Testis (tissue), 3 donors: ENCODE data around the gene KRT9. TPM values are rescaled to one million over a fixed set of nuclear protein-coding genes. Genes with fewer than 3 reads are reported as not detected.

Experiments
- DNase-seq: peaks from one replicate; pipeline ENCODE4 v3.0.0-alpha.2; 2019
- H3K27ac ChIP-seq, 2 donors: fragments of 200-600 bp; sonication (generic); one replicate each; pipeline ENCODE4 v1.5.1; 2019
- H3K27me3 ChIP-seq: fragments of 200-600 bp; sonication (generic); one replicate; pipeline ENCODE4 v1.5.1; 2019
- H3K36me3 ChIP-seq: fragments of 200-600 bp; sonication (generic); one replicate; pipeline ENCODE4 v1.5.1; 2017; ENCODE audit warnings: low read depth; ENCODE audit errors: missing control alignments
- H3K4me1 ChIP-seq: fragments of 200-600 bp; sonication (generic); one replicate; pipeline ENCODE4 v1.5.1; 2019
- H3K4me3 ChIP-seq, 2 donors: fragments of 200-600 bp; sonication (generic); one replicate each; pipeline ENCODE4 v1.5.1; 2017 to 2019
- H3K9me3 ChIP-seq: fragments of 200-600 bp; sonication (generic); one replicate; pipeline ENCODE4 v1.5.1; 2017
- POLR2A ChIP-seq: fragments of 450-650 bp; IDR thresholded peaks from one replicate; pipeline ENCODE4 v1.6.1; 2017; ENCODE audit warnings: antibody characterized with exemption, mild to moderate bottlenecking, moderate library complexity
- WGBS, 2 donors: methylation state at CpG; one replicate each; pipeline ENCODE4 v1.1.5; 2018; 5-methylcytosine and 5-hydroxymethylcytosine counted together
- intact Hi-C: fragments of 100-400 bp; cut with DNase I; formaldehyde crosslinking; loops from one replicate; pipeline ENCODE4 v1.15.1; 2023; ENCODE audit warnings: low total_unique reads
- polyA plus RNA-seq: library from polyadenylated mRNA; stranded (reverse); fragments of 350-450 nt; fragmentation: Illumina TruSeq; extraction: RNeasy Lipid Tissue Mini Kit (QIAGEN cat#74804); gene quantifications from one replicate; pipeline ENCODE4 v1.2.3, GENCODE V29; 2014; ENCODE audit warnings: low read depth, low replicate concordance; ENCODE audit not compliant: insufficient read depth
- total RNA-seq, 2 donors: library from RNA; depleted of rRNA; stranded (reverse); fragments of >200 nt; gene quantifications; one replicate each; pipeline ENCODE4 v1.2.3, GENCODE V29; 2016
- TF ChIP-seq, protein P1 (sequence below), 3 experiments: fragments of 450-650 bp in 2 of 3; fragments of 200-600 bp in 1 of 3; sonication (generic) in 1 of 3; IDR thresholded peaks; one replicate each; pipeline ENCODE4 v1.5.1; 2016 to 2019; ENCODE audit warnings: antibody characterized with exemption in 3 of 3, mild to moderate bottlenecking in 2 of 3, moderate library complexity in 1 of 3

Gene KRT9
- total and polyA plus RNA-seq, 3 donors from 2014 or later = 0.29 to 0.43 TPM; not detected in 1

DNA sequence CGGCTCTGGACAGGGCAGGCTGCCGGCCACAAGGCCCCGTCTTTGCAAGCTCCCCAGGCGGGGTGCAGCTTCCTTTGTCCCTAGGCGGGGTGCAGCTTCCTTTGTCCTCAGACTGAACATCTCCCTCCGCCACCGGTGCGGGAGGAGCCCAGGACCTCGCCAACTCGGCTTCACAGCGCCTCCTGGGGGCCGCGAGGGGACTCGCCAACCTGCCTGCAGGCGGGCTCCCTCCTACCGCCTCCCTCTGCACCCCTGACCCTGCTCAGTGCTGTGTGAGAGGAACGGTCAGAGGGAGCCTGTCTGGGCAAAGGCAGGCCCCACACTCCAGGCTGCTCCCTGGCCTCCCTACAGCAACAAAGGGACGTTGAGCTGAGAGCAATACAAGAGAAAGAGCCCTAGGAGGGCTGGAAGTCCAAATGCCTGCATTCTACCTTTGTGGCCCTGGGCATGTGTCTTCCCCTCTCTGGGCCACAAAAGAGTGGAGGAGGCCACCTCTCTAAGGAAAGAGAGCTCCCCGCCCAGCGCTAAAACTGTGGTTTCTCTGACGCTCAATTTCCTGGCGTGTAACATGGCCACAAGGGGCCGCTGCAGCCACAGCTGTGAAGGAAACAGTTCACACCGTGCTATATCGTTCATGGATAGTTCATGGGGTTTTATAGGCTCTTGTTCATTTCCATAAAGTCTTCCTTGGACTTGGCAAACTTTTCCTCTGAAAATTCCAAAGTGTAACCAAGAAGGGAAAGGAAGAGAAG is 22.8 kb downstream of the KRT9 start:
- Histone ChIP-seq H3K36me3 (no peaks in the 10 kb centered on the region), H3K27me3 (no peaks in the 10 kb centered on the region), H3K9me3 (no peaks in the 10 kb centered on the region), H3K4me1 (peaks cover 23% of the 10 kb centered on the region), H3K27ac (peak overlapping the region; percentile 10 to 39), H3K4me3 (peak overlapping the region; percentile 24 to 54)
- DNase-seq = peak; percentile 92
- intact Hi-C loops = loop anchor here (2.0 kb wide), 1 partner anchor 100 kb away; no protein-coding TSS in a partner anchor
- TF ChIP-seq POLR2A = no peak
- TF ChIP-seq, protein P1, sequence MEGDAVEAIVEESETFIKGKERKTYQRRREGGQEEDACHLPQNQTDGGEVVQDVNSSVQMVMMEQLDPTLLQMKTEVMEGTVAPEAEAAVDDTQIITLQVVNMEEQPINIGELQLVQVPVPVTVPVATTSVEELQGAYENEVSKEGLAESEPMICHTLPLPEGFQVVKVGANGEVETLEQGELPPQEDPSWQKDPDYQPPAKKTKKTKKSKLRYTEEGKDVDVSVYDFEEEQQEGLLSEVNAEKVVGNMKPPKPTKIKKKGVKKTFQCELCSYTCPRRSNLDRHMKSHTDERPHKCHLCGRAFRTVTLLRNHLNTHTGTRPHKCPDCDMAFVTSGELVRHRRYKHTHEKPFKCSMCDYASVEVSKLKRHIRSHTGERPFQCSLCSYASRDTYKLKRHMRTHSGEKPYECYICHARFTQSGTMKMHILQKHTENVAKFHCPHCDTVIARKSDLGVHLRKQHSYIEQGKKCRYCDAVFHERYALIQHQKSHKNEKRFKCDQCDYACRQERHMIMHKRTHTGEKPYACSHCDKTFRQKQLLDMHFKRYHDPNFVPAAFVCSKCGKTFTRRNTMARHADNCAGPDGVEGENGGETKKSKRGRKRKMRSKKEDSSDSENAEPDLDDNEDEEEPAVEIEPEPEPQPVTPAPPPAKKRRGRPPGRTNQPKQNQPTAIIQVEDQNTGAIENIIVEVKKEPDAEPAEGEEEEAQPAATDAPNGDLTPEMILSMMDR (IDR thresholded peaks at IDR 0.05) = peak; percentile 89 to 92 (median 91)
- 0 to 1% methylated on average over 20 to 22 of the region's 25 CpGs for WGBS, 2 donors

DNA sequence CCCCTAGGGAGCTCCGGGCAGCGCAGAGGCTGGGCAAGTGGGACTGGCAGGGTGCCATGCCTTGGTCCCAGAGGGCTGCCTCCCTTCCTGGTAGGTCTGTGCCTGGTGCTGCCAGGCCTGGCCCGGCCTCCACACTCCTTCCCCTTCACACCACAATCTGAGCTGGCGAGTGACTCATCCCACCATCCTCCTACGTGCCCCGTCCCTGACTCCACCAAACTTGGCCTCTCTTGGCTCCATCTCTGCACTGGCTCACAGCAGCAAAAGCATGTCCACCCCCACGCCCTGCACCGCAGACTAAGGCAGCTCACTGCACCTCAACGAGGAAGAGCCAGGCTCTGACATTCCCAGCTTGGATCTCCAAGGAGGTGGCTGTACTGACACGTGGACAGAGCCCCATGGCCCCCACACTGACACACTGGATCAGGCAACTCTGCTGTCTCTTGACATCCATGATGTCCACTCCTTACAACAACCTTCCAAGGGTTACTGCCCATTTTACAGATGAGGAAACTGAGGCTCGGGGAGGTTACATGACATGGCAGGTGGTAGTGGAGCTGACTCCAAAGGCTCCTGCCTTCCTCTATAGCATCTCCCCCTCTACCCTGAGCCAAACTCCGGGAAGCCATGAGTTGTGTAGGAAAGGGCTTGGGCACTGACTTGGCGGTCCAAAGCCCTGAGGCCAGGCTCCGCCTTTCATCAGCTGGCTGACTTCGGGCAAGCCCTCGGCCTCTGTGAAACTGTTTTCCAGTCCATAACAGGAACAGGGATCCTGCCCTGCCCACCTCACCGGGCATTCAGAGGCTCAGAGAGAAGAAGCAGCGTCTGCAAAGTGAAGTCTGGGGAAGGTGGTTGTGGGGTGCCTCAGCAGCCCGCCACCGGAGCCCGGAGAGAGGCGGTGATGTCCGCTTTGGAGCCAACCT is 23.7 kb downstream of the KRT9 start:
- H3K4me3 ChIP-seq = peak overlapping the region; percentile 24 to 54

DNA sequence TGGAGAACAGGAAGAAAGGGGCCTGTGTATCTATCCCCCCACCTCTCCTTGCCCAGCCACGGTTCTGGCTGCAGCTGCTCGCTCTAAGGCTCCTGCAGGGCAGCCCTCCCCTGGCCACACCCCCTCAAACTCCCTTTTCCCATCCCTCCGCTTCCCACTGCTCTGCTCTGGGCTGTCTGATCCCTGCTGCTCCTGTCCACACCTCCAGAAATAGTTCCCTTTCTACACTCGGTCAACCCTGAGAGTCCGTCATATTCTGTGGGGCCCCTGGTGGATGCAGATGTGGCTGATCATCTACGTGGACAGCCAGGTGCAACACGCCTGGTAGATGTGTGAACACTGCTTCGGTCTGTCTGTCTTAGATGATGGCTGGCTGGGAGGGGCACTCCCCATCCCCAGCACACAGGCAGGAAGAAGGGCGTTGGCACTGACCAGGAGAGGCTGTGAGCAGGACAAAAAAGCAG is 24.4 kb downstream of the KRT9 start:
- peaks cover 23% of the 10 kb centered on the region for H3K4me1 ChIP-seq
- DNase-seq = peak; percentile 19
- no peaks in the 10 kb centered on the region for H3K27me3 ChIP-seq
- TF ChIP-seq, protein P1 (IDR thresholded peaks at IDR 0.05) = no peak
- no peak for TF ChIP-seq POLR2A
- intact Hi-C loops = no loop called here
- H3K27ac ChIP-seq = peak overlapping the region in 1 of 2 donors; percentile 39
- H3K9me3 ChIP-seq = no peaks in the 10 kb centered on the region
- no peaks in the 10 kb centered on the region for H3K36me3 ChIP-seq
- H3K4me3 ChIP-seq = no peak overlapping the region
- WGBS, 2 donors = 43 to 53% methylated on average over 7 to 9 of the region's 9 CpGs

More for the DNA sequence above, 23.7 kb downstream of the KRT9 start:
- TF ChIP-seq, protein P1 (IDR thresholded peaks at IDR 0.05) = no peak
- no peak for TF ChIP-seq POLR2A
- 12 to 16% methylated on average over 18 to 21 of the region's 23 CpGs for WGBS, 2 donors
- peaks cover 23% of the 10 kb centered on the region for H3K4me1 ChIP-seq
- no peaks in the 10 kb centered on the region for H3K27me3 ChIP-seq
- peak overlapping the region; percentile 10 to 39 for H3K27ac ChIP-seq
- intact Hi-C loops = loop anchor here (2.0 kb wide), 1 partner anchor 101 kb away; no protein-coding TSS in a partner anchor
- no peaks in the 10 kb centered on the region for H3K36me3 ChIP-seq
- peak; percentile 83 for DNase-seq
- no peaks in the 10 kb centered on the region for H3K9me3 ChIP-seq

DNA sequence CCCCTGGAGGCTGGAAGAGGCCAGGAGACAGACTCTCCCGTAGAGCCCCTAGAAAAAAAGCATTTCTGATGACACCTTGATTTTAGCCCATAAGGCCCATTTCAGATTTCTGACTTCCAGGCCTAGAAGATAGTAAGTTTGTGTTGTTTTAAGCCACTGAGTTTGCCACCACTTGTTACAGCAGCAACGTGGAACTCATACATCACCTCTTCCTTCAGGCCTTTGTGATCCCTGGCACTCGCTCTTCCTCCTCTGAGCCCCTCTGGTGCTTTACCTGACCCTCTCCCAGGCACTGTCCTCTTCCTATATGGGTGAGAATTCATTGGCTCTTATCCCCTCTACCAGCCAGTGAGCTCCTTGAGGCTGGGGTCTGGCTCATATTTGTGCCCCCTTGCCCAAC is 25.0 kb downstream of the KRT9 start:
- no peaks in the 10 kb centered on the region for H3K27me3 ChIP-seq
- TF ChIP-seq, protein P1 (IDR thresholded peaks at IDR 0.05) = no peak
- no peak for TF ChIP-seq POLR2A
- no peak overlapping the region for H3K27ac ChIP-seq
- no peak for DNase-seq
- H3K9me3 ChIP-seq = no peaks in the 10 kb centered on the region
- intact Hi-C loops = no loop called here
- WGBS, 2 donors = 92% methylated on average over 2 to 3 of the region's 3 CpGs
- H3K4me1 ChIP-seq = peaks cover 23% of the 10 kb centered on the region
- H3K36me3 ChIP-seq = no peaks in the 10 kb centered on the region
- H3K4me3 ChIP-seq = no peak overlapping the region
